ENCODE data around the gene GDPGP1.
"Not testable (repeated sequence)": the region's sequence is repeated elsewhere in the genome, so short reads cannot be mapped to it uniquely, and the experiment has no call there.

GDPGP1 gene, protein sequence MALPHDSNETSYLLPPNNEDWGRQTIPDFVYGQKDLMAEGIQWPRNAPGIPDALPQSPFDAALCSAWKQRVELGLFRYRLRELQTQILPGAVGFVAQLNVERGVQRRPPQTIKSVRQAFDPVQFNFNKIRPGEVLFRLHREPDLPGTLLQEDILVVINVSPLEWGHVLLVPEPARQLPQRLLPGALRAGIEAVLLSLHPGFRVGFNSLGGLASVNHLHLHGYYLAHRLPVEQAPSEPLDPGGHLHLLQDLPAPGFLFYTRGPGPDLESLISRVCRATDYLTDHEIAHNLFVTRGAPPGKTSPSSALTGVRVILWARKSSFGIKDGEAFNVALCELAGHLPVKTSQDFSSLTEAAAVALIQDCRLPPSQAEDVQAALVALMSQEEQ

DNA sequence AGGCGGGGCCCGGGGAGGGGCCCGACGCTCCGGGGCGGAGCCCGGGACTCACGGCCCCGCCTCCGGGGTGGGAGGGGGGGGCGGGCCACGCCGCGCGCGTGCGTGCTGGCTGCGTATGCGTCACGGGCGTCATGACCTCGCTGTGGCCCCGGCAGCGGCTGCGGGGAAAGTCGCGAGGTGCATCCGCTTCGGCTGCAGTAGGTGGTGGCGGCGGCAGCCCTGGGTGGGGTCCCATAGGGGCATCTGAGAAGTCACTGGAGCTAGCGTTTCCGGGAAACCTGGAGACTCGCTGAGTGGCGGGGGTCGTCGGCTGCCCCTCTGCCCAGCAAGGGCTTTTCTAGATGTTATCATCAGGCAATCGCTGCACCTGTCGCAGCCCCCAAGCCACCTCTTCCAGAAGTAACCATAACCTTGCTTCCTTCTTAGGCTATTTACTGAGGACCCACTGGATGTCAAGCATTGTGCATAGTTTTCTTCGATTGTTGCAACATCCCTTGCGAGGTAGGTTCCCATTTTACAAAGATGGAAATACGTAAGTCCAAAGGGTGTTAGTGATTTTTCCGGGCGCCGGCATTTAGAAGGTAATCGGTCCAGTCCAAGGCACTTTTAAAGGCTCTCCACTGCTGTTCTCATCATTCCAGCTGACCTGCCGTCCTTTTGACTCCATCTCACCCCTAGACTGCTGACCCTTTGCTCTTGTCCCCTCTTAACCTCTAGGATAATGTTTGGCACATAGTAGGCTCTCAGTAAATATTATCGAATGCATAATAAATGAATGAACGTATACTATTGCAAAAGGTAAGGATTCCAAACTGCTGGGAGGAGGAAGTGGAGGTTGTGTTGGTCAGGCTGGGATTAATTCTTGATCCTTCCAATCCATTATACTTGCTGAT is at the start of gene GDPGP1:
Gene GDPGP1 (plus strand): TSS at position 114 of the 893 bp plus-strand sequence. CDS start 6,700 bp downstream, outside the sequence.
- TF ChIP-seq, protein P1, sequence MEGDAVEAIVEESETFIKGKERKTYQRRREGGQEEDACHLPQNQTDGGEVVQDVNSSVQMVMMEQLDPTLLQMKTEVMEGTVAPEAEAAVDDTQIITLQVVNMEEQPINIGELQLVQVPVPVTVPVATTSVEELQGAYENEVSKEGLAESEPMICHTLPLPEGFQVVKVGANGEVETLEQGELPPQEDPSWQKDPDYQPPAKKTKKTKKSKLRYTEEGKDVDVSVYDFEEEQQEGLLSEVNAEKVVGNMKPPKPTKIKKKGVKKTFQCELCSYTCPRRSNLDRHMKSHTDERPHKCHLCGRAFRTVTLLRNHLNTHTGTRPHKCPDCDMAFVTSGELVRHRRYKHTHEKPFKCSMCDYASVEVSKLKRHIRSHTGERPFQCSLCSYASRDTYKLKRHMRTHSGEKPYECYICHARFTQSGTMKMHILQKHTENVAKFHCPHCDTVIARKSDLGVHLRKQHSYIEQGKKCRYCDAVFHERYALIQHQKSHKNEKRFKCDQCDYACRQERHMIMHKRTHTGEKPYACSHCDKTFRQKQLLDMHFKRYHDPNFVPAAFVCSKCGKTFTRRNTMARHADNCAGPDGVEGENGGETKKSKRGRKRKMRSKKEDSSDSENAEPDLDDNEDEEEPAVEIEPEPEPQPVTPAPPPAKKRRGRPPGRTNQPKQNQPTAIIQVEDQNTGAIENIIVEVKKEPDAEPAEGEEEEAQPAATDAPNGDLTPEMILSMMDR (IDR thresholded peaks at IDR 0.05; ENCODE audit: control insufficient read depth, insufficient read depth, low read depth, low read length, missing control alignments): no peak
- DNase-seq (ENCODE audit: low read depth): no peak

DNA sequence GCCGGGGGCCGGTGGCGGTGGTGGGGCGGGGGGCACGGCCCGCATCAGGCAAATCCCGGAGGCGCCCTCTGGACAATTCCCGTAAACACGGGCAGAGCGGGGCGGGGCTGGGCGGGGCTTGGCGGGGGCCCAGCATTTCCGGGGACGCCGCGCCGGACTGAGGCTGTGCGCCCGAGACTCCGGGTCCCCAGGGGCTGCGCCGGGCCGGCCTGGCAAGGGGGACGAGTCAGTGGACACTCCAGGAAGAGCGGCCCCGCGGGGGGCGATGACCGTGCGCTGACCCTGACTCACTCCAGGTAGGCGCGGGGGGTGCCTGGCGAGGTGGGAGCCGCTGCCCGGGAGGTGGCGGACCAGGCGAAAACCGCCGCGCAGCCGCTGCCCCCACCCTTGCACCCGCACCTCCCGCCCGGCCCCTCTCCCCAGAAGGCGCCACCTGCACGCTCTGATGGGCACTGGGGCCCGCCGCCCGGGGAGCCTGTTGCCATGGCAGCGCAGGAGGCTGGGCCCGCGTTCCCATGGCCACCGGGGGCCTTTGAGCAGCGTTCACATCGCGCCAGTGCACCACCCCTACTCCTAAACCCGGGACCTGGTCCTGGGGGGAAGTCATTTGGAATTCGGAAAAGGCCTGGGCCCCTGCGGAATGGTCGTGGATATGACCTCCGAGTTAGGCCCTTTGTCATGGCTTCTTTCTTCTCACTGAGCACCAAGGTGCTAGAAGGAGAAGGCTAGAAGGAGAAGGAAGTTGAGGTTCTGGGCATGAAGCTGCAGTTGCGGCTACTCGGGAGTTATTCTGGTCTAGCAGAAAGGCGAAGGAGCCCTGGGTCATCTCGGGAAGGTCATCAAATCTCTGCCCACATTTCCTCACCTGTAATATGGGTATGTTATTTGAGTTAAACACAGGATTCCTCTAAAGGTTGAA is 49.0 kb upstream of the GDPGP1 start:
- TF ChIP-seq, protein P1 (IDR thresholded peaks at IDR 0.05; ENCODE audit: control insufficient read depth, insufficient read depth, low read depth, low read length, missing control alignments): no peak
- no peak for DNase-seq (ENCODE audit: low read depth)
- H3K4me3 ChIP-seq (ENCODE audit: control insufficient read depth, low read depth, low read length): peak overlapping the region; percentile 64

More for the DNA sequence above, at the start of gene GDPGP1:
- H3K4me3 ChIP-seq (ENCODE audit: control insufficient read depth, low read depth, low read length): peak within 1 kb of the TSS; percentile 90

DNA sequence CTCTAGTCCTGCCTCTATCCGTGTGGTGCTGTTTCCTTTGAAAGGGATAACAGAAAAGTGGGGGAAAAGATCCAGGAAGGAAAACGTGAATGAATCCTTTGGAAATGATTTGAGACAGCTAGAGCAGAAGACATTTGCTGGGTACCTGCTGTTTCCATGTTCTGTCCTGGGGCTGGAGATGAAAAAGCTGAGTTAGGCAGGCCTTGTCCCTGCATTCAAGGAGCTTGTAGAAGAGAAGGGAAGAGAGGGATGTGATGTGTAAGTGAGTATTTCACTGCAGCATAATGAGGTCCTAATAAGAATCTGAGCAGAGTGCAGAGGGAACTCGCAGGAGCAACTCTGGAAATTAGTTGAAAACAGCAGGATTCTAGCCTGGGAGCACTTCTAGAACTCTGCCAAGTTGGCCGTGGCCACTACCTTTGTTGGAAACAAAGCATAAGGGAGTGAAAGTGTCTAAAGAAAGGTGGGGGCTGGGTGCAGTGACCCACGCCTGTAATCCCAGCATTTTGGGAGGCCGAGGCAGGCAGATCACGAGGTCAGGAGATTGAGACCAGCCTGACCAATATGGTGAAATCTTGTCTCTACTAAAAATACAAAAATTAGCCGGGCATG is 46.6 kb upstream of the GDPGP1 start:
- DNase-seq (ENCODE audit: low read depth): no peak

DNA sequence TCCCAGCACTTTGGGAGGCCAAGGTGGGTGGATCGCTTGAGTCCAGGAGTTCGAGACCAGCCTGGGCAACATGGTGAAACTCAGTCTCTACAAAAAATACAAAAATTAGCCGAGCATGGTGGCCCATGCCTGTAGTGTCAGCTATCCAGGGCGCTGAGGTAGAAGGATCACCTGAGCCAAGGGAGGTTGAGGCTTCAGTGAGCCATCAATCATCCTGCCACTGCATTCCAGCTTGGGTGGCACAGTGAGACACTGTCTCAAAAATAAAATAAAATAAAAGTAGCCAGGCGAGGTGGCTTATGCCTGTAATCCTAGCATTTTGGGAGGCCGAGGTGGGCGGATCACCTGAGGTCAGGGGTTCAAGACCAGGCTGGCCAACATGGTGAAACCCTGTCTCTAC is 45.9 kb upstream of the GDPGP1 start:
- H3K4me3 ChIP-seq (ENCODE audit: control insufficient read depth, low read depth, low read length); DNase-seq (ENCODE audit: low read depth): not testable (repeated sequence)

More for the DNA sequence above, 46.6 kb upstream of the GDPGP1 start:
- H3K4me3 ChIP-seq (ENCODE audit: control insufficient read depth, low read depth, low read length): no peak overlapping the region
- TF ChIP-seq, protein P1 (IDR thresholded peaks at IDR 0.05; ENCODE audit: control insufficient read depth, insufficient read depth, low read depth, low read length, missing control alignments): no peak

DNA sequence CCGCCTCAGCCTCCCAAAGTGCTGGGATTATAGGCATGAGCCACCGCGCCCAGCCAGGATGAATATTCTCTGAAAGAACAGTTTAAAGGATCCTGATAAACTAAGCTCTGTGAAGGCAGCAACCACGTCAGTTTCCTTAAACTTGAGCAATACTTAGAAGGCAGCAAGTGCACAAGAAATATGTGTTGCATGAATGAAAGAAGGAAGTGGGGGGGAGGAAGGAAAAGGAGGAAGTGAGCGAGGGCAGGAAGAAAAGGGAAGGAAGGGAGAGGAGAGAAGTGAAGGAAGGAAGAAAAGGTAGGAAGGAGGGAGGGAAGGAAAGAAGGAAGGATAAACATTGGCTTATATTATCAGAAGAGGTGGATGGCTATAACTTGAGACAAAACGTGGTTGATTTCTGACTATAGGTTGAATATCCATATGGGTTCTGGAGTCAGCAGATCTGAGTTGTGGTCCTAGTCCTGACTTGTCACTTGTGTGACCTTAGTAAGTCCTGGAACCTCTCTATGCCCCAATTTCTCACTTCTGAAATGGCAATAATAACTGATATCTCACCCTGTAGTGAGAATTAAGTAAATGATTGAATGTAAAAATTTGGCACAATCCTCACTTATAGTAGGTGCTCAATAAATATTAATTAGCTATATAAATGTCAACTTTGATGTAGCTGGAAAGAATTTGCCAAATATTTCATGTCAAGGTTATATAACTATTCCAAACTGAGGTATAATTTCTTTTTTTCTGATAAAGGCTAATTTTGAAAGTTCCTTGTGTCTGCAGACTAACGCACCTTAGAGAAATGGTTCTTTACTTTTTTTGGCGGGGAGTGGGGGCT is 44.9 kb upstream of the GDPGP1 start:
- no peak for DNase-seq (ENCODE audit: low read depth)
- TF ChIP-seq, protein P1 (IDR thresholded peaks at IDR 0.05; ENCODE audit: control insufficient read depth, insufficient read depth, low read depth, low read length, missing control alignments): no peak

More for the DNA sequence above, 44.9 kb upstream of the GDPGP1 start:
- no peak overlapping the region for H3K4me3 ChIP-seq (ENCODE audit: control insufficient read depth, low read depth, low read length)

Measured in AG09309 (cell line).